AG04449 (cell line): ENCODE measurements around the gene PLEKHS1.

ENCODE experiments used
- CTCF ChIA-PET: fragments of 350-600 bp; formaldehyde crosslinking; extraction: SDS; loops from one replicate; lab custom pipeline; 2021; ENCODE audit warnings: antibody characterized with exemption; lab: Yijun Ruan, JAX
- POLR2A ChIA-PET: fragments of 400-600, 350-600 bp; formaldehyde crosslinking; extraction: SDS; loops from one replicate; lab custom pipeline; 2020; ENCODE audit warnings: antibody characterized with exemption, inconsistent platforms; lab: Yijun Ruan, JAX
- DNase-seq: peaks from one replicate; pipeline ENCODE4 v3.0.0-alpha.2; 2010; ENCODE audit warnings: low read depth, low spot score
- H3K4me3 ChIP-seq: 2 replicates; pipeline ENCODE4 v1.5.1; 2011; ENCODE audit warnings: low read depth, mild to moderate bottlenecking, control low read depth, low read length
- TF ChIP-seq, protein P1 (sequence below): IDR thresholded peaks from one replicate; pipeline ENCODE4 v1.5.1; 2011; ENCODE audit warnings: mild to moderate bottlenecking, moderate library complexity, low read length, control low read depth, inconsistent platforms; ENCODE audit not compliant: insufficient read depth; ENCODE audit errors: missing control alignments

The PLEKHS1 gene

DNA sequence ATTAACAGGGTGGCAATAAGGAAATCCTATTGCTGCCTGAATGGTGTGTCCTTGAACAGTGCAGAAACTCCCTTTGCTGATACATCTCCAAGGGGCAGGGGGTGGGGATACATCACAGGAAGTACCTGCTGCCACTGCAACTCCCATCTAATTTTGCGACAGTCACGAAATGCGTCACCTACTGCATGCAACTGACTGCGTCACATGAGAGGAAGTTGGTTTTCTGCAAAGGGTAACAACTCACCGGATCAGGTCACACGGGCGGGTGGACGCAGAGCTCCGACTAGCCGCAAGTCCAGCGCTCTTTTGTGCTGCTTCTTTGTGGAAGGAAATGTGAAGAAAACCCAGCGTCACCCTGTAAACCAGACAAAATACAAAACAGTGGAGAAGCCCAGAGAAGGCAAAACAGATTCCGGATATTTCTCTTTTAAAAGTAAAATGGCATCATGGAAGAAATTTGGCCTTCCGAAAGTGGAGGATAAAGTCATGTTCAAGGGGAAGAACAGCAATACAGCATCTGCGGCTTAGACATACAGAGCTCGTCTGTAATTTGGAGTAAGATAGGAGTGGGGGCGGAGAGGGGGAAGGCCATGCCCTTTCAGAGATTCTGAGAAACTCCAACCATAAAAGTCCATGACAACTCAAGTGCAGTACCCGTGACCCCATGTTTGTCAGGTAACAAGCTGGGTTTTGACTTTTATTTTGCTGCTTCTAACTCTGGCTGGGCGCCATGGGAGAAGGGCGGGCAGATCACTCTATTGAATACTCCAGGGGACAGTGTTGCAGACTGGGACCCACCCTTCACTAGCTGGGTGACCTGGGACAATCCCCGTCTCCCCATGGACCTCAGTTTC lies 32.3 kb upstream of the PLEKHS1 start:
- ChIA-PET POLR2A (no interaction called here), CTCF (interaction anchor here (0.7 kb wide), 1 partner anchor 12 kb away, joined by 3 read pairs; no protein-coding TSS in a partner anchor)
- H3K4me3 ChIP-seq: no peak overlapping the region
- TF ChIP-seq, protein P1, sequence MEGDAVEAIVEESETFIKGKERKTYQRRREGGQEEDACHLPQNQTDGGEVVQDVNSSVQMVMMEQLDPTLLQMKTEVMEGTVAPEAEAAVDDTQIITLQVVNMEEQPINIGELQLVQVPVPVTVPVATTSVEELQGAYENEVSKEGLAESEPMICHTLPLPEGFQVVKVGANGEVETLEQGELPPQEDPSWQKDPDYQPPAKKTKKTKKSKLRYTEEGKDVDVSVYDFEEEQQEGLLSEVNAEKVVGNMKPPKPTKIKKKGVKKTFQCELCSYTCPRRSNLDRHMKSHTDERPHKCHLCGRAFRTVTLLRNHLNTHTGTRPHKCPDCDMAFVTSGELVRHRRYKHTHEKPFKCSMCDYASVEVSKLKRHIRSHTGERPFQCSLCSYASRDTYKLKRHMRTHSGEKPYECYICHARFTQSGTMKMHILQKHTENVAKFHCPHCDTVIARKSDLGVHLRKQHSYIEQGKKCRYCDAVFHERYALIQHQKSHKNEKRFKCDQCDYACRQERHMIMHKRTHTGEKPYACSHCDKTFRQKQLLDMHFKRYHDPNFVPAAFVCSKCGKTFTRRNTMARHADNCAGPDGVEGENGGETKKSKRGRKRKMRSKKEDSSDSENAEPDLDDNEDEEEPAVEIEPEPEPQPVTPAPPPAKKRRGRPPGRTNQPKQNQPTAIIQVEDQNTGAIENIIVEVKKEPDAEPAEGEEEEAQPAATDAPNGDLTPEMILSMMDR: no peak
- DNase-seq: no peak

DNA sequence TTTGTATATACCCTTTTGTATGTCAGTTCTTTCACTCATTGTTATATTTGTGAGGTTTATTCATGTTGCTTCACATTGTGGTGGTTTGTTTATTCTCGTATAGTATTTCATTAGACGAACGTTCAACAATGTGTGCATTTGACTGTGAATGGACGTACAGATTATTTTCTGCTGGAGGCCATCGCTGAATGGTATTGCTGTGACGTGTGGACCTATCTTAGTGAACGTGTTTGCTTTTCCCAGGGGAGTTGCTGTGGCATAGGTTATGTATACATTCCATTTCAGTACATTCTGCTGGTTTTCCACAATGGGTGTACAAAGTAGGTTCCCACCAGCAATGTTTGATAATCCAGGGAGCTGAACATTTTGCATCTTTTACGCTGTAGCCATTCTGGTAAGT lies 31.1 kb upstream of the PLEKHS1 start:
- CTCF ChIA-PET: interaction anchor here (1.4 kb wide), 1 partner anchor 18 kb away, joined by 4 read pairs; no protein-coding TSS in a partner anchor

DNA sequence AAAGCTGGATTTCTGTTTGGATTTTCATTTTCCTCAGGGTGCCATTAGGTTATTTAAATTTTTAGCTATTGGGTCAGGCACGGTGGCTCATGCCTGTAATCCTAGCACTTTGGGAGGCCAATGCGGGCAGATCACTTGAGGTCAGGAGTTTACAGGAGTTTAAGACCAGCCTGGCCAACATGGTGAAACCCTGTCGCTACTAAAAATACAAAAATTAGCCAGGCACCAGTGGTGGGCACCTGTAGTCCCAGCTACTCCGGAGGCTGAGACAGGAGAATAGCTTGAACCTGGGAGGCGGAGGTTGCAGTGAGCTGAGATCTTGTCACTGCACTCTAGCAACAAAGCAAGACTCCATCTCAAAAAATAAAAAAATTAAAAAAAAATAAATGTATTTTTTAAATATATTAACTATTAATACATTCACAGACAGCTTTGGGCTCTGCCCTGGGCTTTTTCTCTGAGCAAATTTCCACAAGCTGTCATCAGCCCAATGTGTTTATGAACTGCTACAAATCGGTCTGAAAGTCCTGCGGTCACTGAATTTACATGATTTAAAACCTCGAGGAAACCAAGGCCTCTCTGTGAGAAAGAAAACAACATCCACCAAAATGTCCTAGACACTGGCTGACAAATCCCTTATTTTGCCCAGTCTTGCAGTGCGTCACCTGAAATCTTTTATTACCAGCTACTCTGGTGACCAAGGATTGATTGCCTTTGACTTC lies 19.2 kb upstream of the PLEKHS1 start:
- DNase-seq: no peak
- ChIA-PET POLR2A (no interaction called here), CTCF (interaction anchor here (0.7 kb wide), 2 partner anchors 13 to 56 kb away, joined by 3 read pairs; no protein-coding TSS in a partner anchor)
- H3K4me3 ChIP-seq: no peak overlapping the region
- TF ChIP-seq, protein P1: no peak

More for the DNA sequence above, 31.1 kb upstream of the PLEKHS1 start:
- no peak overlapping the region for H3K4me3 ChIP-seq
- TF ChIP-seq, protein P1: no peak
- POLR2A ChIA-PET: no interaction called here
- no peak for DNase-seq

DNA sequence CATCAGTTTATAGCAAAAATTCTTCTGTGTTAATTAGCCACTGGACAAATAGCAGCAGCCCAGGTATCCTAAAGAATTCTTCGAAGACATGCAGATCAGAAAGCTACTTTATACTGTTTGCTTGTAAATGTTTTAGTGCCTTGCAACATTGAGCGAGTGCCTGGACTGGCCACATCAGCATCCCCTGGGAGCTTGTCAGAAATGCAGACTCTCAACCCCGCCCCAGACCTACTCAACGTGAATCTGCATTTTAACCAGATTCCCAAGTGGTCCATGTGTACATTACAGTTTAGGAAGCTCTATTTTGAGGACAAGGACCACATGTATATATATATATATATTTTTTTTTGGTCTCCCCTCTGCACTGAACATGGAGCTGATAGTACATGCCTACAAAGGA lies 18.5 kb upstream of the PLEKHS1 start:
- TF ChIP-seq, protein P1: no peak
- H3K4me3 ChIP-seq: no peak overlapping the region
- POLR2A ChIA-PET: no interaction called here
- DNase-seq: no peak
- CTCF ChIA-PET: interaction anchor here (0.7 kb wide), 1 partner anchor 56 kb away, joined by 3 read pairs; no protein-coding TSS in a partner anchor

DNA sequence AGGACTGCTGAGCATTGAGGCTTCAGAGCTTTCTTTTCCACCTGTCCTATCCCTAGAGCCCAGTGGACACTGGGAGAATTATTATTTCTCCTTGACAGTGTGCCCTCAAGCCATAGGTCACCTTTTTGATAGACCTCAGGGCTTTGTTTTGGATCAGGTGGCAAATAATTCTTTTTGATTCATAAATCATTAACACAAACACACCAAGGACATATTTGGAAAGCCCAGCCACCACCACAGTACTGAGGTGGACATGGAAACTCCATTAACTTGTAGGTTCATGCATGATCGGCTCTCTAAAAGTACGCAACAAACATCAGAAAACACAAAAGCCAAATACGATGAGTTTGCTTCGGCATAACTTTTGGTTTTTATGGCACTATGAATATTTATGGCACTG lies 17.8 kb upstream of the PLEKHS1 start:
- TF ChIP-seq, protein P1: no peak
- POLR2A ChIA-PET: no interaction called here
- CTCF ChIA-PET: no interaction called here
- no peak for DNase-seq
- no peak overlapping the region for H3K4me3 ChIP-seq

DNA sequence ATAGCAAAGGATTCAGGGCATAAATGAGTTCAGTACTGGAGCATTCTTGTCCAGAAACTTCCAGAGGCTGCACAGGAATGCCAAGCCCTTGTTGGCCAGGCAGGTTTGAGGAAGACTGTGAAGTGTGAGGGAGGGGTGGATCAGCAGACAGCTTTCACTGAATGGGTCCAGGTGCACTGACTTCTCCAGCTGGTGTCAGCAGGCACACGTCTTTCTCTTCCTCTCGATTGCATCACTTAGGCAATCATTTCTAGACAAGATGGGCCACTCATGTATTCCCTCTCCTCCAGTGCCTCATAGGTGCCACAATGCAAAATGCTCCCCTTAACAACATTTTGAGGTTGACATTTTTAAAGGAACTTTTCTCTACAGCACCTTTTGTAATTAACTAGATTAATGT lies 15.6 kb upstream of the PLEKHS1 start:
- ChIA-PET POLR2A (no interaction called here), CTCF (no interaction called here)
- TF ChIP-seq, protein P1: no peak
- no peak for DNase-seq
- no peak overlapping the region for H3K4me3 ChIP-seq
